SK-N-SH treated with all-trans-retinoic acid at 6 μM for 48 hours (cell line): ENCODE data around the gene CCDC102A.

ENCODE experiments used
- ATAC-seq: fragments of 200-7000 bp; cut with Tn5 transposase; 3 replicates; pipeline ENCODE4 v1.9.1; 2020; ENCODE audit warnings: mild to moderate bottlenecking, moderate library complexity
- ARNTL ChIP-seq: fragments of 450-650 bp; formaldehyde crosslinking; IDR thresholded peaks from 2 replicates; pipeline ENCODE4 v1.5.0; 2020; ENCODE audit warnings: low read depth, mild to moderate bottlenecking, moderate library complexity, borderline replicate concordance
- BACH2 ChIP-seq: fragments of 250-450 bp; sonication (Bioruptor Pico); IDR thresholded peaks from 2 replicates; pipeline ENCODE4 v1.9.0; 2021; ENCODE audit warnings: mild to moderate bottlenecking, borderline replicate concordance
- CREB5 ChIP-seq: fragments of 250-450 bp; sonication (Bioruptor Pico); IDR thresholded peaks from 2 replicates; pipeline ENCODE4 v1.5.1; 2020; ENCODE audit warnings: low read depth, mild to moderate bottlenecking, moderate library complexity
- CSDC2 ChIP-seq: fragments of 250-450 bp; sonication (Bioruptor Pico); IDR thresholded peaks from 2 replicates; pipeline ENCODE4 v1.5.0; 2020; ENCODE audit warnings: mild to moderate bottlenecking, moderate library complexity
- CSRNP3 ChIP-seq: fragments of 250-450 bp; sonication (Bioruptor Pico); IDR thresholded peaks from 2 replicates; pipeline ENCODE4 v1.5.1; 2021; ENCODE audit warnings: mild to moderate bottlenecking, moderate library complexity
- ESRRG ChIP-seq: fragments of 250-450 bp; sonication (Bioruptor Pico); IDR thresholded peaks from 2 replicates; pipeline ENCODE4 v1.6.1; 2021; ENCODE audit warnings: mild to moderate bottlenecking
- GLIS3 ChIP-seq: fragments of 250-450 bp; sonication (Bioruptor Pico); IDR thresholded peaks from 2 replicates; pipeline ENCODE4 v1.5.0; 2020; ENCODE audit warnings: mild to moderate bottlenecking, moderate library complexity
- OSR1 ChIP-seq: fragments of 250-450 bp; sonication (Bioruptor Pico); IDR thresholded peaks from 2 replicates; pipeline ENCODE4 v1.8.0; 2022; ENCODE audit warnings: moderate library complexity, mild to moderate bottlenecking, inconsistent platforms
- POU6F1 ChIP-seq: fragments of 250-450 bp; sonication (Bioruptor Pico); IDR thresholded peaks from 2 replicates; pipeline ENCODE4 v1.8.0; 2021; ENCODE audit warnings: low read depth, mild to moderate bottlenecking, moderate library complexity, borderline replicate concordance
- RARB ChIP-seq: fragments of 250-450 bp; sonication (Bioruptor Pico); IDR thresholded peaks from 2 replicates; pipeline ENCODE4 v1.8.0; 2021; ENCODE audit warnings: mild to moderate bottlenecking, moderate library complexity
- SNAI2 ChIP-seq: fragments of 250-450 bp; sonication (Bioruptor Pico); IDR thresholded peaks from 2 replicates; pipeline ENCODE4 v1.5.0; 2020; ENCODE audit warnings: mild to moderate bottlenecking, moderate library complexity
- TCF4 ChIP-seq: fragments of 250-450 bp; sonication (Bioruptor Pico); IDR thresholded peaks from 2 replicates; pipeline ENCODE4 v1.8.0; 2021; ENCODE audit warnings: mild to moderate bottlenecking, moderate library complexity, borderline replicate concordance
- TOX ChIP-seq: fragments of 250-450 bp; sonication (Bioruptor Pico); IDR thresholded peaks from 2 replicates; pipeline ENCODE4 v1.8.0; 2021; ENCODE audit warnings: mild to moderate bottlenecking, moderate library complexity, borderline replicate concordance
- TSHZ2 ChIP-seq: fragments of 250-450 bp; sonication (Bioruptor Pico); IDR thresholded peaks from 2 replicates; pipeline ENCODE4 v1.5.0; 2020; ENCODE audit warnings: mild to moderate bottlenecking, moderate library complexity
- ZC3H10 ChIP-seq: fragments of 250-450 bp; sonication (Bioruptor Pico); IDR thresholded peaks from 2 replicates; pipeline ENCODE4 v1.5.1; 2021; ENCODE audit warnings: mild to moderate bottlenecking, moderate library complexity
- ZFP3 ChIP-seq: fragments of 250-450 bp; sonication (Bioruptor Pico); IDR thresholded peaks from 2 replicates; pipeline ENCODE4 v1.5.0; 2020; ENCODE audit warnings: mild to moderate bottlenecking, moderate library complexity
- ZFP30 ChIP-seq: fragments of 450-650 bp; formaldehyde crosslinking; IDR thresholded peaks from 2 replicates; pipeline ENCODE4 v1.5.0; 2022; ENCODE audit warnings: mild to moderate bottlenecking, moderate library complexity
- ZNF565 ChIP-seq: fragments of 450-650 bp; formaldehyde crosslinking; conservative IDR thresholded peaks from 2 replicates; pipeline ENCODE4 v1.5.0; 2020; ENCODE audit warnings: low read depth, mild to moderate bottlenecking, moderate library complexity
- ZNF70 ChIP-seq: fragments of 450-650 bp; formaldehyde crosslinking; IDR thresholded peaks from 2 replicates; pipeline ENCODE4 v1.5.0; 2020; ENCODE audit warnings: mild to moderate bottlenecking, moderate library complexity
- ZNF8 ChIP-seq: fragments of 450-650 bp; formaldehyde crosslinking; IDR thresholded peaks from 2 replicates; pipeline ENCODE4 v1.5.0; 2020; ENCODE audit warnings: mild to moderate bottlenecking, moderate library complexity

The CCDC102A gene

GRCh38 chr16:57527027-57527426, 9.3 kb downstream of the CCDC102A start:
- no peak for ATAC-seq
- TF ChIP-seq ZC3H10 (CRISPR knock-in tag), result no peak
- no peak for TF ChIP-seq TOX
- no peak for TF ChIP-seq ZNF70 (CRISPR knock-in tag)
- TF ChIP-seq CSRNP3 (CRISPR knock-in tag), result no peak
- no peak for TF ChIP-seq POU6F1 (CRISPR knock-in tag)
- TF ChIP-seq SNAI2 (CRISPR knock-in tag), result no peak
- no peak for TF ChIP-seq ZNF8 (CRISPR knock-in tag)
- no peak for TF ChIP-seq GLIS3 (CRISPR knock-in tag)
- no peak for TF ChIP-seq ZNF565 (CRISPR knock-in tag)
- TF ChIP-seq ZFP3 (CRISPR knock-in tag), result no peak
- TF ChIP-seq CREB5, result no peak
- no peak for TF ChIP-seq ARNTL (CRISPR knock-in tag)
- no peak for TF ChIP-seq OSR1 (CRISPR knock-in tag)
- TF ChIP-seq TSHZ2, result no peak

GRCh38 chr16:57526498-57526897, 9.9 kb downstream of the CCDC102A start:
- ATAC-seq, result no peak
- TF ChIP-seq OSR1 (CRISPR knock-in tag) (no peak), TCF4 (CRISPR knock-in tag) (no peak), BACH2 (CRISPR knock-in tag) (no peak), ESRRG (CRISPR knock-in tag) (no peak), GLIS3 (CRISPR knock-in tag) (no peak), CREB5 (no peak), ZNF565 (CRISPR knock-in tag) (no peak), ZNF8 (CRISPR knock-in tag) (no peak), CSRNP3 (CRISPR knock-in tag) (no peak), TOX (no peak), ZFP30 (CRISPR knock-in tag) (no peak), RARB (no peak), TSHZ2 (no peak), ZC3H10 (CRISPR knock-in tag) (no peak), ZNF70 (CRISPR knock-in tag) (no peak), ARNTL (CRISPR knock-in tag) (no peak), SNAI2 (CRISPR knock-in tag) (no peak), CSDC2 (no peak)
- TF ChIP-seq, all 23 proteins: peak for 0
